ENCODE results near the gene TM9SF2.

TM9SF2 gene

DNA sequence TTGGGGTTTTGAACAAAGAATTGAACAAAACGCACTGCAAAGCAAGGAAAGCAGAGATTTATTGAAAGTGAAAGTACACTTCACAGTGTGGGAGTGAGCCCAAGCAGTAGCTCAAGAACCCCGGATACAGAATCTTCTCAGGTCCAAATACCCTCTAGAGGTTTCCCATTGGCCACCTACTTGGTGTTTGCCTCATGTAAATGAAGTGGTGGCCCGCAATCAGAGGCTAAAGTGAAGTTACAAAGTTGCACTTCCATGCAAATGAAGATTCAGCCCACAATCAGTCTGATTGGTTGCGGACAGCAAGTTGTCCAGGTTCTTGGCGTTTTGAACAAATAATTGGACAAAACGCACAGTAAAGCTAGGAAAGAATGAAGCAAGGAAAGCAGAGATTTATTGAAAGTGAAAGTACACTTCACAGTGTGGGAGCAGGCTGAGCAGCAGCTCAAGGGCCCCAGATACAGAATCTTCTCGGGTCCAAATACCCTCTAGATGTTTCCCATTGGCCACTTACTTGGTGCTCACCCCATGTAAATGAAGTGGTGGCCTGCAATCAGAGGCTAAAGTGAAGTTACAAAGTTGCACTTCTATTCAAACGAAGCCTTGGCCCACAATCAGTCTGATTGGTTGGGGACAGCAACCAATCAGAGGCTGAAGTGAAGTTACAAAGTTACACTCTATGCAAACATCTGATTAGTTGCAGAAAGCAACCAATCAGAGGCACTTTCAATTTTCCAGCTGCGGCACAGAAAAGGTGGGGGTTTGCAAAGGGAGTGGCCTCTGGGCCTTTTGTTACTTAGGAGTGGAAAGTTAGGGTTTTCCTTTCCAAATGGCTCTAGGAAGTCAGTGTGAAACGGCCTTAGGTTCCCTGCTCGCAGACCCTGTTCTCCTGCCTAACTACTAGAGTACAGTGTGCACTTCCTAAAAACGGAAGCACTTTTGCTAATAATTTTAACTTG, 4.8 kb upstream of the TM9SF2 start:
- DNase-seq, result no peak

DNA sequence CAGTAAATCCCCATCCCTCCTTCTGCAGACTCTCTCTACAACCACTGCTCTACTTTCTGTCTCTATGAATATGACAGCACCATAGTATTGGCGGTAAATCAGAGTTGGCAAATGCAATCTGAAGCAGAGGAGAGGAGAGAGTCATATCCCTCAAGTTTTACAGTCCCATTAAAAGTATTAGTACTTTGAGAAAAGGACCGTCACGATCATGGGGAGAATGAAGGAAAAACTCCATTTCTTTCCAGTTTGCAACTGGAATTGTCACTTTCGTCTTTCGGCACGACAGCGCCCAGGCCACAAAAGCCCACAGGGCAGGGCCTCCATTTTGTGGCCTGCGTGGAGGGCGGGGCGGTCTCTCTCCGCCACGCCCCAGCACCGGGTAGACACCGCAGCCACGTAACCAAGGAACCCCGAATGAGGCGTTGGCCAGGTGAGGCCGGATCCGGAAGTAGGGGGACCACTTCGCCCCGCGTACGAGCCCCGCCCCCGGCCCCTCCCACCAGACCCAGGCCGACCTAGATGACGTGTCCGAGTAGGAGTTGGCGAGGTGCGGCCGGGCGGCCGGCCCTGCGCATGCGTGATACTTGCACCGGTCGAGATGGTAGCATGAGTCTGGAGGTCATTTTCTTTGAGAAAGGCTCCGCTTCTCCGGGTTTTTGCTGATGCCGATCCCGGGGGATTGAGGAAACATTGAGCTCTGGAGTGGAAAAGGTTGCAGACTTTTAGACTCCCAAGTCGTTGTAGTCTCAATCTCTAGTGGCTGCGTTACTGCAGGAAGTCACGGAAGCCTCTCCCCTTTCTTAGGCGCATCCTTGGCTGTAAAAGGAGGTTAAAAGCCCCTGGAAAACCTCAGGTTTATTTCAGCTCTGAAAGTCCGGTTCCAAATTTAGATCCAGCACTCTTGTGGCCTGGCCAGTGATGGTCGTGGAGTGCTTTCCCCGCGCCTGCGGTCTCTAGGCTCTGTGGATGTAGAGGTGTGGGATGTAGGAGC, 2.8 kb upstream of the TM9SF2 start:
- DNase-seq, result peak; percentile 99 to 100 (median 100)

DNA sequence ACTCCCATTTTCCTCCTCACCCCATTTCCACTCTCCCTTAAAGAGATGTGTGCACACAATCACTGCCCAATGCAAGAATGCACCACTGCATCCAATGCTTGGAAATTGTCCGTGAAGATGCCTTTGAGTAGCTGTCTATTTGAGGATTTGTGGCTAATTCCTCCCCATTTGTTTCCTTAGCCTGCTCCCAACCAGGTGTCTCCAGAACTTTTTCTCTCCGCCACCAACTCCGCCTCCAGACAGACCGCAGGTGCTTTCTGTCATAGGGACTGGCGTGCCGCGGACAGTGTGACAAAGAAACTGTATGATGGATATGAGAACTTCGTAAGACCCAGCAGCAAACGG, 461 bp upstream of the TM9SF2 start:
- no peak for DNase-seq

DNA sequence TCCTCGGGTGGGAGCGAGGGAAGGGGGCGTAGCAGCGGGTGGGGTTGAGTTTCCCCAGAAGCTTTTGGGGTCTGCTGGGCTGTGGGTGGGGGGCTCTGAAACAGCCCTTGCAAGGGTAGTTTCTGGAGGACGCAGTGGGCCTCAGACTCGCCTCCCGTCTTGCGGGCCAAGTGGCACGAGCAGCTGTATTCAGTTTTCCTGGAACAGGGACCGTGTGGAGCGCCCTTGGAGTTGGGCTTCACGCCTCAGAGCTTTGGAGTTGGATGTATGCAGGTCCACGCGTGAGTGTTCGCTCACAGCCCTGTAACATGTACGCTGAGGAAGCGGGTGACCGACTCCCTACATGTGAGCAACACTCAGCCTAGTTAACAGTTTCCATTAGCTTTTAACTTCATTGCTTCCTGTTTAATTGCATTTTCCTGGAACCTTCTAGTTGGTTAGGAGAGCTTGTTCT, 603 bp downstream of the TM9SF2 start:
- DNase-seq, result peak; percentile 27 to 69 (median 57)

DNA sequence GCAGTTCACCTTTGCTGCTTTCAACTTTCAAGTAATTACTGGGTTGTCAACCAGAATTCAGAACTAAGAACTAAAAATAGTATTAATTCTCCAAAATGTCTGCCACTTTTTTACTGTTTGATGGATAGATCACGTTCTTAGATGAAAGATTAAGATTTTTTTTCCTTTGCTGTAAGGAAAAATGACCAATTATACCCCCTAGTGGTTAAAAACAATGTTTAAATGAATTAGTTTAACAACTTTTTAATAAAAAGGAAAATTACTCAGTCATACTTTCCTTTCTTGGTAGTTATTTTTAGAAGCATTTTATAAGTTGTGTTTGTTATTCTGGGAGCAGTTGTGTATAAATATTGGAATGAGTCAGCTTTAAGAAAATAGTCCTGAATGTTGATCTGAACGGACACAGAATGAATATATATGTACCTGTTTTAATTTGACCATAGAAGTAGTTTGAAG, 4.6 kb downstream of the TM9SF2 start:
- no peak for DNase-seq

DNA sequence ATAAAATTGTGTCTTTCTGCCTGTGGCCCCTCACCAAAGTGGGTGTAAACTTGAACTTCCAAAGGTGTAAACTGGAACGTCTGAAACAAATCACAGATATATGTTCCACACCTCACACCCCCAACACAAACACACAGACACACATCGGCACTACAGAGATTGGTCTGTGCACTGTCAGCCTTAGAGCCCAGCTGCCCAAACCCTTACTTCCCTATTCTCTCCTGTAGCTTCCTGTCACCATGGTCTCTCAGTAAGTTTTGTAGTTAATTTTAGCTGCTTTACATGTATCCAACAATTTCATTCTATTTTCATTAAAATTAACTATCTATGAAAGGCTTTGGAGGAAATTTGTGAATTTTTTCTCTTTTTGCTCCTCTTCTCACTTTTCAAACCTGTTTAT, 5.4 kb downstream of the TM9SF2 start:
- no peak for DNase-seq

DNA sequence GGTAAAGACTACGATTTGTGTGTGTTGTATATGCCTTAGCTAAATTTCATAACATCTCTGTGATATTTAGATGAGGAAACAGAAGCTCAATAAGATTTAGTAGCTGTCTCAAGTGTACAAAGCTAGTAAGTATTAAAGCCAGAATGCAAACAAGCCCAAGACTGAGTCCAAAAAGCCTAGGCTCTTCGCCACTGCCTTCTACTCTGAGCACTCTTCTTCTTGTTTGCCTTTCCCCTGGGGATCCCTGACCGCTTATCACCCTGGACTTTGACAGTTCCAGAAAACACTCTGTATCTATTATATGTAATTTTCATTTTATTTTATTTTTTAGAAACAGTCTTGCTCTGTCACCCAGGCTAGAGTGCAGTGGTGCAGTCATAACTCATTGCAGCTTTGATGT, 5.8 kb downstream of the TM9SF2 start:
- no peak for DNase-seq

DNA sequence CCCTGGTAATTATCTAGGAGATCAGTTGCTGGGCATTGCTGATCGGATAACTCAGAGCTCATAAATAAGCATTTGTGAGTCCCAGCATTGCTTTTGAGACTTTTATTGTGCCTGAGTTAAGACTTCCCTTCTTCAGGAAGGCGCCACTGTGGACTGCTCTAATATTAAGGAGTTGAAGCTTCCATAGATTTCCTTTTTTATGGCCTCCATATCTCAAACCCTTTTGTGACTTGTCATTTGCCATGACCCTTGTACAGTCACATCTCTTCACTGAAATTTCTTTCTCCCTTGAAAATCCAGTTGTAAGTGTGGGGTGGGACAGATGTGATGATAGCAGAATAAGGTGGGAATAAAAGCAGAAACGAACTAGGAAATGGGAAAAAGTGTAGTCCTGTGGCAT, 6.3 kb downstream of the TM9SF2 start:
- DNase-seq, result no peak

DNA sequence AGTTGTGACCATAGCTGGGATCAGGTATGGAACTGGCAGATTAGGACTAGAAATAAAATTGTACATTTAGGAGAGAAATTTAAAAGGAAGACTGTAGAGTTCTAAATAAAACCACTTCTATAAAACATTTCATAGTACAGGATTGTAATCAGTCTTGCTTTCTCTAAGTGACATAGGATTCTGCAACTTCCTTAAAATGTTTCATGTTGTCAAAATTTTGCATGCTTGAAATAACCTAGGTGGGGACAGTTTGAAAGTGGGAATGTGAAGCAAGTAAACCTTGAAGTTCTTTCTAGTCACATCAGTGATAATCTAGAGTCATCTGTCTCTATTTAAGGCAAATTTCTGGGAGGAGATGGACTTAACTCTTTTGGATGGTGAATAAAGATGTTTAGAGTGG, 6.7 kb downstream of the TM9SF2 start:
- no peak for DNase-seq

DNA sequence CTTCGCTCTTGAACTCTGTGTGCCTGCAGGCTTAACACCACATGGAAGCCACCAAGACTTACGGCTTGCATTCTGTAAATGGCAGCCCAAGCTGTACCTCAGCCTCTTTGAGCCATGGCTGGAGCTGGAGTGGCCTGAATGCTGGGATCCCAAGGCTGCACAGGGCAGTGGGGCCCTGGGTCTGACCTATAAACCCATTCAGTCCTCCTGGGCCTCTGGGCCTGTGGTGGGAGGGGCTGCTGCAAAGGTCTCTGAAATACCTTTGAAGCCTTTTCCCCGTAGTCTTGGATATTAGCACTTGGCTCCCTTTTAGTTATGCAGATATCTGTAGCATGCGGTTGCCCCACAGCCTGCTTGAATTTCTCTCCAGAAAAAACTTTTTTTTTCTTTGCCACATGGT, 8.2 kb downstream of the TM9SF2 start:
- no peak for DNase-seq

DNA sequence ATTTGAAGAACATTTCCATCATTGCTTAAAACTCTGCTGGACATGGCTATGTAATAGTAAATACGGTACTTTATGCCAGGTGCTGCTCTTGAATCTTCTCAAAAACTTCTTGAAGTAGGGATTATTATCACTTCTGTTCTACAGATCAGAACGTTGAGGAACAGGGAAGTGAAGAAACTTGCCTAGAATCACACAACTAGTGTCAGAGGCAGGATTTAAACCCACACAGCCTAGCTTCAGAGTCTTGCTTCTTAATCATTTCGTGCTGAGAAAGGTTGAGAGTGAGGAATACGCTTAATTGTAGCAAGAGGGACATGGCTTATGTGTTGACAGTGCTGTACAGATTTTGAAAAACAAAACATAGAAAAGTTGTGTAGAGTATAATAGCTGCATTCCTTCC, 13.5 kb downstream of the TM9SF2 start:
- DNase-seq, result no peak

DNA sequence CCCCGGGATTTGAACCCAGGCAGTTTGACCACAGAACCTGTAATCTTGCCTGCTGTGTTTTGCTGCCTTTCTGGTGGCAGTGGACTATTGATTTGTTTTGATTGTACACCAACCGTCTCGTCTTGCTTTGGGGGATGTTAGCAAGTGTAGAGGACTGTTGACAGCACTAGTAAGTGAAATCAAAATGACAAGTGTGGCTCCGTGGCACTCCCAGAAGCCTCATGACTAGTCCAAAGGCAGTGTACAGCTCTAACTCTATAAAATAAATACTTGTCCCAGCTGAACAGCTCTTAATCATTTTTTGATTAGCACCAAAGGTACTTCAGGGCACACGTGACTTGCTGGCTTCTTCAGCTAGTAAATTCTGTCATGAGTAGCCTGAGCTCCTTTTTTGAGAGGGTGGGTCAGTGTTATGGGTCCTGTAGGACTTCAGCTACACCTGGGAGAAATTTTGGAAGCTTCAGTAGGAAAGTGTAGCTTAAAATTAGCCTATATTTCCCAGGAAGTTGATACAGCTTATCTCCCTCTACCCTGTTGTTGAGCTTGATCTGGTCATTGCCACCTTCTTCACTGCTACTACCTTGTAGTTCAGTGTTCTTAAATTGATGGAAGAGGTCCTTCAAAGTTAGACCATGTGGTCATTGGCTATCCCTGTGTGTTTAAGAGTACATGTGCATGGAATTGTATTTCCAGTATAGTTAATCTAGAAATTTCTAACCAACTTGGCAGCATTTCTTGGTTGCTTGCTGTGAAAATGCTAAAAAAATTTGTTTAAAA, 15.1 kb downstream of the TM9SF2 start:
- DNase-seq, result no peak

DNA sequence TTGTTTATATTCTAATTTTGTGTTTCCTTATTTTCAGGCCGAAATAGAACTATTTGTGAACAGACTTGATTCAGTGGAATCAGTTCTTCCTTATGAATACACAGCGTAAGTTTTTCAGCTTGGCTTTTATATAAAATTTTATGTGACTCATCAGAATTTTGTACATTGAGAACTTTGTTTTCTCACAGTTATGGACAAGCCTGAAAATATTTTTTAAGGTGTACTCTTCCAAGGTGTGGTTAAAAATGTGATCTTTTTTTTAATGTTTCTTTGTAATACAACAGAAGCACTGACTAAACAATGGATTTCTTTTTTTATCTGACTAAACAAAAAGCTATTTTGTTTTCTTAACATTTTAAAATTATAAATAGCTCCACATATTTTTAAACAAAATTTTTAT, 16.3 kb downstream of the TM9SF2 start:
- DNase-seq, result no peak

DNA sequence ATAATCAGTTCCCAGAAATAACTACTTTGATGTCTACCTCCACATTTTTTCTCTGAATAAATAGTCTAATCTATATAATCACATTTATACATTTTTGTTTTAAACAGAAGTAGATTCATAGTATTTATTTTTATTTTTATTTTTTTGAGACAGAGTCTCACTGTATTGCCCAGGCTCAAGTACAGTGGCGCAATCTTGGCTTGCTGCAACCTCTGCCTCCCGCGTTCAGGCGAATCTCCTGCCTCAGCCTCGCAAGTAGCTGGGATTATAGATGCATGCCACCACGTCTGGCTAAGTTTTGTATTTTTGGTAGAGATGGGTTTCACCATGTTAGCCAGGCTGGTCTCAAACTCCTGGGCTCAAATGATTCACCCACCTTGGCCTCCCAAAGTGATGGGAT, 16.7 kb downstream of the TM9SF2 start:
- DNase-seq, result no peak

DNA sequence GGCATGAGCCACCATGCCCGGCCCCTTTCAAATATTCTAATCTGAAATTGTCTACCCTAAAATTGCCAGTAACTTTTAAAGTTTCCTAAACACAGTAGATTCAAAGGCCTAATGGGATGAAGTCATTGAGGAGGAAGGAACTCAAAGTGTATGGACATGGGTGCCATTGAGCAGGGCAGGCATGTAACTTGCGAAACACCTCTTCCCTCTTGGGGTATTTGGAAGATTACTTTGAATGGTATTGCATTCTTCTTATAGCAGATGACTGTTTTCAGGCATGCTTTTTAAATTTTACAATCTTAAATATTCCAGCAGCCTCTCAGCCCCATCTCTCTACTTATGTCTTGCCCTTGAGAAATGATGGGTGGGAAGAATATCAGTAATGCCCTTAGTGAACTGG, 21.0 kb downstream of the TM9SF2 start:
- DNase-seq, result no peak

DNA sequence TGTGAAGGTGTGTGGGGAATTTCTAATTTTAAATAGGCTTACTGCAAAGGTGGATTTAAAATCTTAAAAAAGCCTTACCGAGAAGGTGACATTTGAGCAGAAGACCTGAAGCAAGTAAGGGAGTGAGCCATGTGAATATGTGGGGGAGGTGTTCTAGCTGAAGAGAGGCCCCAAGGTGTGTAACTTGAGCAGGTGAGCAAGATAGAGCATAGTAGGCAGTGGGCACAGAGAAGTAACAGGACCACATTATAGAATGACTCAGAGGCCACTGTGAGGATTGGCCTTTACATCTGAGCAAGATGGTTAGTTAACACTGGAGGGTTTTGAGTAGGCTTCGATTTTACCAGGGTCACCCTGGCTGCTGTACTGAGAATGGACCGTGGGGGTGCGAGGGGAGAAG, 22.6 kb downstream of the TM9SF2 start:
- DNase-seq, result no peak

DNA sequence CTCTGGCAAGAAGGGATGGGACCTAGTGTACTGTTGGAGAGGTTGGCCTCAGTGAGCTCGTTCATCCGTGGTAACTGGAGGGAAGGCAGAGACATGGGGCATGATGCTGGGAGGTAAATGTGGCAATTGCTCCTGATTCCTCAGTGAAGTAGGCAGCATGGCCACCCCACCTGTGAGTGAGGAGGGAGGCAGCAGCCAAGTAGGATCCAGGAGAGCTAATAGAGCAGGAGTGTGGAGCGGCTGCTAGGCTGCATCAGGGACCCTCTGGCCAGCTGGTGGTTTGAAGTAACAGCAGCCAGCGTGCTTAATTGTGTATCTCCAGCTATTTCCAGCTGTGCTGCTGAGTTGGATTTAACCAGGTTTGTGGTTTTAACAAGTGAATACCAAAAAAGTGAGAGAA, 24.7 kb downstream of the TM9SF2 start:
- no peak for DNase-seq

DNA sequence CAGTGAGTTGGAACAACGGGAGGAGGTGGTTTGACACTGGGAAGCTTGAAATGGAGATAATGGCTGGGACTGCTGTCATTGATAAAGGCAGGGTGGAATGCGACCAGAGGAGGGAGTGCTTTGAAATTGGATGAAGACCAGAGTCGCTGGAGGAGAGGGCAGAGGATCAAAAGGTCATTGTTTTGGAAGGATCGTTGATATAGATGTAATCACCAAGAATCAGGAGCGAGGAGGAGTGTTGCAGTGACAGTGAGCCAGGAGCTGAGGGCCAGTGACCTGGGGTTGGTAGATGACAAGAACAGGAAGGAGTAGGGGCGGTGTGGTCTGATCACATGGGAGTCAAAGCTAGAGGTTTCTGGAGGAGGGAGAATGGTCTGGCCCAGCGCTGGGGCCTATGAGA, 25.3 kb downstream of the TM9SF2 start:
- DNase-seq, result no peak

DNA sequence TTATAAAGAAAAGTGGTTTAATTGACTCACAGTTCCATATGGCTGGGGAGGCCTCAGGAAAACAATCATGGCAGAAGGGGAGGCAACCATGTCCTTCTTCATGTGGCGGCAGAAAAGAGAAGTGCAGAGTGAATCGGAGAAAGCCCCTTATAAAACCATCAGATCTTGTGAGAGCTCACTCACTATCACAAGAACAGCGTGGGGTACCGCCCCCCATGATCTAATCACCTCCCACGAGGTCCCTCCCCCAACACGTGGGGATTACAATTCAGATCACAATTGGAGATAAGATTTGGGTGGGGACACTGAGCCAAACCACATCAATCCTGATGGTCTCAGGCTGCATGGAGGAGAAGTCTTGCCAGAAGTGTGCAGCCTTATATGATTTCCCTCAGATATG, 26.0 kb downstream of the TM9SF2 start:
- DNase-seq, result no peak

DNA sequence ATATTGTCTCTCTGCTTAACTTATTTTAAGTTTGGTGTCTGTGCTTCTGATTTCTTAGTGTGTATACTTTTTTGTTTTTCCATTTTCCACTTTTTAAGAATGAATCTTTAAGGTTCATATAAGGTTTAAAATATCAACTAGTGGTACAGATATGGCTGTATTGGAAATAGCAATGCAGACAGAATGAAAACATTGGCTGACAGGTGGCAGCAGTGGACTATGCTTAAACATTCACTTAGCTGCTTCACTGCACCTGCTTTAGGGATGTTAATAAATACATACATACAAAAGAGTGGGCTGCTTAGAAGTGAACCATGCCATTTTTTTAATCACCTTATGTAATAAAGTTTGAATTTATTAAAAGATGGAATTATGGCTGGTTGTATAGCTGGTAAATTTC, 27.3 kb downstream of the TM9SF2 start:
- DNase-seq, result peak; percentile 36 to 84 (median 53)

DNA sequence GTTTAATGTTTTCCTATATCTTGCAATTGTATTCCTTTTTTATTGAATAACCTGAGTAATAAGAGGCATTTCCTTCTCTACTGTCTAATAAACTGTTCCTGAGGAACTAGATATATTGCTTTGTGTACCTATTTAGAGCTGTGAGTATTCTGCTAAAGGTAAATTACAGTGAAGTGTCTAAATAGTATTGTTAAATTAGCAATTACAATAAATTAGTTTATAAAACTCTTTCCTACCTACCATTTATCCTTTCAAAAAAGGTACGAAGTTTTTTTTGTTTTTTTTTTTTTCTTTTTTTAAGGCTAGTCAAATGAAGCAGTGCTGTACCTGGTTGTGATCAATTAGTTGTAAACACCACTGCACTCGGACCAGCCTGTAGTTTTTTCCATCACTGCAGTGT, 34.8 kb downstream of the TM9SF2 start:
- DNase-seq, result no peak

DNA sequence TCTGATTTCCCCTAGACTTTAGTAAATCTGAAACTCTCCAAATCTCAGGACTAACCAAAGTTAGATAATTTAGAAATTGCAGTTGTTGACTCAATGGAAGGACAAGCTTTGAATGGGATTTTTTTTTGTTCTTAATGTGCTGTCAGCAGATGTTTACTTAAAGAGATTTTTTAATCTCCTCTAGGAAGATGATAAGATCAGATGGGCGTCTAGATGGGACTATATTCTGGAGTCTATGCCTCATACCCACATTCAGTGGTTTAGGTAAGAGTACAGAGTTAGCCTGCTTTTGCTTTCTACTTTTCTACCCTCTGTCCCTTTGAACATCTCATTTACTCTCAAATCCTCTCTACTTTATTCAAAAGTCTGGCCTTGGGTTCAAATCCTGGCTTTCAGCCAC, 39.3 kb downstream of the TM9SF2 start:
- no peak for DNase-seq

Measured in NCI-H1417 (cell line).